Stomach (tissue), 9 donors: ENCODE data around the gene FRAS1. TPM values are rescaled to one million over a fixed set of nuclear protein-coding genes. Genes with fewer than 3 reads are reported as not detected.

ENCODE experiments used
- DNase-seq, 2 donors: peaks; one replicate each; pipeline versions ENCODE4 v3.0.0 to v3.0.0-alpha.2; 2013 to 2019
- H3K27ac ChIP-seq, 5 donors: fragments of 200-600 bp in 4 of 5; sonication (generic) in 4 of 5; one replicate each; pipeline ENCODE4 v1.5.1; 2013 to 2019; ENCODE audit warnings: mild to moderate bottlenecking in 1 of 5, moderate library complexity in 1 of 5
- H3K27me3 ChIP-seq, 3 donors: fragments of 200-600 bp; sonication (generic); one replicate each; pipeline ENCODE4 v1.5.1; 2017 to 2019; ENCODE audit warnings: mixed run types in 1 of 3
- H3K36me3 ChIP-seq, 4 donors: fragments of 200-600 bp; sonication (generic); 1 replicate in 3 of 4; 2 replicates in 1 of 4; pipeline ENCODE4 v1.5.1; 2016 to 2019
- H3K4me1 ChIP-seq, 4 donors: fragments of 200-600 bp; sonication (generic); one replicate each; pipeline ENCODE4 v1.5.1; 2016 to 2019
- H3K4me3 ChIP-seq, 4 donors: fragments of 200-600 bp; sonication (generic) in 3 of 4; one replicate each; pipeline ENCODE4 v1.5.1; 2016 to 2019; ENCODE audit warnings: mild to moderate bottlenecking in 1 of 4
- H3K9me3 ChIP-seq, 4 donors: fragments of 200-600 bp; sonication (generic); one replicate each; pipeline ENCODE4 v1.5.1; 2016 to 2019
- EP300 ChIP-seq: sonication (generic); formaldehyde crosslinking; IDR thresholded peaks from one replicate; pipeline ENCODE4 v1.6.1; 2017; ENCODE audit warnings: antibody characterized with exemption
- POLR2A ChIP-seq, 4 donors: fragments of 450-650 bp; IDR thresholded peaks; one replicate each; pipeline ENCODE4 v1.6.1; 2016; ENCODE audit warnings: antibody characterized with exemption in 4 of 4, control low read depth in 2 of 4, mild to moderate bottlenecking in 1 of 4, moderate library complexity in 1 of 4
- POLR2AphosphoS5 ChIP-seq, 3 donors: sonication (generic); formaldehyde crosslinking; IDR thresholded peaks; one replicate each; pipeline ENCODE4 v1.6.1; 2016; ENCODE audit warnings: antibody characterized with exemption in 3 of 3
- WGBS, 5 donors: extraction: QIAGEN DNeasy Blood & Tissue Kit in 3 of 5; methylation state at CpG; one replicate each; pipeline versions ENCODE4 v1.1.5 to v1.1.7; 2013 to 2018; 5-methylcytosine and 5-hydroxymethylcytosine counted together
- intact Hi-C: fragments of 100-400 bp; cut with DNase I; formaldehyde crosslinking; loops from one replicate; pipeline ENCODE4 v1.15.1; 2023; ENCODE audit warnings: low total_unique reads
- polyA plus RNA-seq, 3 donors: library from polyadenylated mRNA; stranded (reverse); fragments of 200-250 nt; gene quantifications; one replicate each; pipeline ENCODE4 v1.2.3, GENCODE V29; 2013
- total RNA-seq, 5 donors: library from RNA; depleted of rRNA; stranded (reverse); fragments of >200 nt; gene quantifications; one replicate each; pipeline versions ENCODE4 v1.1.0 to v1.2.3, GENCODE V29; 2014 to 2016
- TF ChIP-seq, protein P1 (sequence below), 7 experiments: fragments of 450-650 bp in 4 of 7; fragments of 200-600 bp in 3 of 7; sonication (generic) in 3 of 7; IDR thresholded peaks; one replicate each; pipeline ENCODE4 v1.5.1; 2016 to 2019; ENCODE audit warnings: antibody characterized with exemption in 7 of 7, control low read depth in 2 of 7, mild to moderate bottlenecking in 1 of 7
- donor health status: healthy with polysubstance abuse.
- donor health status: Bipolar disorder and iron deficiency.
- donor health status: healthy.

The FRAS1 gene
- total and polyA plus RNA-seq, 8 donors: under 0.01 to 12.7 (median 2.0) TPM

DNA sequence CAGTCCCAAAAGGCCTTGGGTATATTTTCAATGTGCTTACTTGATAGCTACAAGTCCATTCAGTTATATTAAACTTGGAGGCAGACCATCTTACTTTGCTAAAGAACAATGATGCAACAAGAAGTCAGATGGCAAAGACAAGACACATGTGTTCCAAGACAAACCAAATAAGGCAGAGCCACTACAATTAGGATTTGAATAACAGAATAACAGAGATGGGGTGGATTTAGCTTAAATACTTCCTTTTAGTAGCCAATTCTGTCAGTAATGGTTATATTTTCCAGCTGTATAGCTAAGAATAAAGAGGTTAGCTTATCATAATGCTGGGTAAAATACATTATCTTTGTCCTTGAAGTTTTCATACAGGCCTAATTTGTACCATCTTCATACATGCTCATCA is 37.7 kb upstream of the FRAS1 start:
- intact Hi-C loops: no loop called here
- H3K27me3 ChIP-seq: no peaks in the 10 kb centered on the region
- no peak overlapping the region for H3K4me3 ChIP-seq
- no peaks in the 10 kb centered on the region for H3K4me1 ChIP-seq
- no peak for DNase-seq
- no peaks in the 10 kb centered on the region for H3K36me3 ChIP-seq
- no peak overlapping the region for H3K27ac ChIP-seq
- no peak for TF ChIP-seq POLR2A (IDR thresholded peaks at IDR 0.05)
- TF ChIP-seq POLR2AphosphoS5 (IDR thresholded peaks at IDR 0.05): no peak
- TF ChIP-seq, protein P1, sequence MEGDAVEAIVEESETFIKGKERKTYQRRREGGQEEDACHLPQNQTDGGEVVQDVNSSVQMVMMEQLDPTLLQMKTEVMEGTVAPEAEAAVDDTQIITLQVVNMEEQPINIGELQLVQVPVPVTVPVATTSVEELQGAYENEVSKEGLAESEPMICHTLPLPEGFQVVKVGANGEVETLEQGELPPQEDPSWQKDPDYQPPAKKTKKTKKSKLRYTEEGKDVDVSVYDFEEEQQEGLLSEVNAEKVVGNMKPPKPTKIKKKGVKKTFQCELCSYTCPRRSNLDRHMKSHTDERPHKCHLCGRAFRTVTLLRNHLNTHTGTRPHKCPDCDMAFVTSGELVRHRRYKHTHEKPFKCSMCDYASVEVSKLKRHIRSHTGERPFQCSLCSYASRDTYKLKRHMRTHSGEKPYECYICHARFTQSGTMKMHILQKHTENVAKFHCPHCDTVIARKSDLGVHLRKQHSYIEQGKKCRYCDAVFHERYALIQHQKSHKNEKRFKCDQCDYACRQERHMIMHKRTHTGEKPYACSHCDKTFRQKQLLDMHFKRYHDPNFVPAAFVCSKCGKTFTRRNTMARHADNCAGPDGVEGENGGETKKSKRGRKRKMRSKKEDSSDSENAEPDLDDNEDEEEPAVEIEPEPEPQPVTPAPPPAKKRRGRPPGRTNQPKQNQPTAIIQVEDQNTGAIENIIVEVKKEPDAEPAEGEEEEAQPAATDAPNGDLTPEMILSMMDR (IDR thresholded peaks at IDR 0.05): no peak
- TF ChIP-seq EP300: no peak
- no peaks in the 10 kb centered on the region for H3K9me3 ChIP-seq

DNA sequence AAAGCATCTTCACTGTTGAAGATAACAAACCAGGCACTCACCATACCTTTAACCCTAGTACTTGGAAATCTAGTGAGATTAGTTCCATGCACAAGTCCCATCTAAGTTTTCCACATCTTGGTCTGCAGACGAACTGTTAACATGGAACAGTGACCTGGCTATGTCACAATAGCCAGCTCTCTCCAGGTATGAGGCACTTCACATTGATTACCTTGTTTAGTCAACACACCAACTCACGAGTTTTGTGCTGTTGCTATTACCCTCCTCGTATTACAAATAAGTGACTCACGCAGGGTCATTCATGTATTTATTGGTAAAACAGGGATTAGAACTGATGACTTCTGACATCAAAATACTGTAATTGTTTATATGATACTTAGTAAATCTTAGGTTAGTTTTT is 36.4 kb upstream of the FRAS1 start:
- Histone ChIP-seq H3K36me3 (no peaks in the 10 kb centered on the region), H3K9me3 (no peaks in the 10 kb centered on the region), H3K4me1 (no peaks in the 10 kb centered on the region), H3K27me3 (no peaks in the 10 kb centered on the region), H3K27ac (no peak overlapping the region), H3K4me3 (no peak overlapping the region)
- DNase-seq: no peak
- TF ChIP-seq, protein P1 (IDR thresholded peaks at IDR 0.05): no peak
- intact Hi-C loops: no loop called here
- 84 to 90% (median 85%) methylated on average over 4 of the region's 4 CpGs for WGBS, 5 donors

DNA sequence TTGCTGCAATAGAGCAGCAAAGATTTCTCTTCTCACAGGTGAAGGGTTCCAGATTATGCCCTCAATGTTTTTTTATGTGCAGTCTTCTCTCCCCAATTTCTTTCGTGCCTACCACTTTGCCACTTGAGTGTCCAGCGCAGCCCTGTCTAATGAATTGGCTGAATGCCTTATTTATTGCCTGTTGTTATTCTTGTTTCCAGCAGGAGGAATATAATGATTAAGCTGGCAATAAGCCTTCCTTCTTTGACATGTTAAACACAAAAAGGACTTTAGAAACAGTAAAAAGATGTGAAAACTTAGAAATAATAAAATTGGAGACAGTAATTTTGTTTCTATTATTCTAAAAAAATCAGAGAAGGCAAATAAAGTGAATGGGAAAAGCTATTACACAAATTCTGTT is 34.6 kb upstream of the FRAS1 start:
- Histone ChIP-seq H3K4me1 (no peaks in the 10 kb centered on the region), H3K27me3 (no peaks in the 10 kb centered on the region), H3K9me3 (no peaks in the 10 kb centered on the region), H3K27ac (no peak overlapping the region), H3K36me3 (no peaks in the 10 kb centered on the region), H3K4me3 (no peak overlapping the region)
- DNase-seq: no peak
- 56 to 72% (median 67%) methylated on average over 2 of the region's 2 CpGs for WGBS, 5 donors
- TF ChIP-seq, protein P1 (IDR thresholded peaks at IDR 0.05): no peak
- TF ChIP-seq POLR2A (IDR thresholded peaks at IDR 0.05) (no peak), POLR2AphosphoS5 (IDR thresholded peaks at IDR 0.05) (no peak), EP300 (no peak)
- intact Hi-C loops: no loop called here

DNA sequence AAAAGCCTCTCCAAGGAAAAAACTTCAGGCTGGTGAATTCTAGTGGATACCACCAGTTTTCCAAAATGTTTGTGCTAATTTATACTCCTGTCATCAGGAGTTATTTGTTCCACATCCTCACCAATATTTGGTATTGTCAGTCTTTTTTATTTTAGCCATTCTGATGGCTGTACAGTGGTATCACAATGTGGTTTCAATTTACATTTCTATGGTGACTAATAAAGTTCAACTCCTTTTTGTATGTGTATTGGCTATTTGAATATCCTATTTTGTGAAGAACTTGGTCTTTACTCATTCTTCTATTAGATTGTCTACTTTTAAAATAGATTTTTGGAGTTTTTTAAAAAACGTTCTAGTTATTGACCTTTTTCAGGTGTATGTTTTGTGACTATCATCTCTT is 33.0 kb upstream of the FRAS1 start:
- TF ChIP-seq, protein P1 (IDR thresholded peaks at IDR 0.05): no peak
- TF ChIP-seq POLR2AphosphoS5 (IDR thresholded peaks at IDR 0.05): no peak
- TF ChIP-seq POLR2A (IDR thresholded peaks at IDR 0.05): no peak
- TF ChIP-seq EP300: no peak
- no peaks in the 10 kb centered on the region for H3K4me1 ChIP-seq
- intact Hi-C loops: no loop called here
- H3K27ac ChIP-seq: no peak overlapping the region
- H3K9me3 ChIP-seq: no peaks in the 10 kb centered on the region
- H3K4me3 ChIP-seq: no peak overlapping the region
- no peaks in the 10 kb centered on the region for H3K36me3 ChIP-seq
- H3K27me3 ChIP-seq: no peaks in the 10 kb centered on the region
- WGBS, 5 donors: 43 to 63% (median 57%) methylated on average over 1 of the region's 1 CpG
- no peak for DNase-seq
